H1 (cell line): ENCODE data around the gene MYO9A. TPM values are rescaled to one million over a fixed set of nuclear protein-coding genes. Genes with fewer than 3 reads are reported as not detected.

Experiments used
- CTCF ChIA-PET: fragments of 300-600 bp; sonication (Branson Sonifier 250); formaldehyde crosslinking; loops from one replicate; lab custom pipeline; 2021; ENCODE audit not compliant: partially characterized antibody; lab: Charles Lee
- POLR2A ChIA-PET: fragments of 300-600 bp; sonication (Branson Sonifier 250); formaldehyde crosslinking; loops from one replicate; lab custom pipeline; 2021; ENCODE audit warnings: inconsistent platforms; ENCODE audit not compliant: partially characterized antibody; lab: Charles Lee
- DNase-seq, 2 experiments: peaks; one replicate each; pipeline versions ENCODE4 v3.0.0 to v3.0.0-alpha.2; 2010 to 2022; ENCODE audit warnings: low spot score in 2 of 2, low read depth in 1 of 2, mixed read lengths in 1 of 2
- FAIRE-seq: peaks from 2 replicates; lab custom pipeline; 2011; peaks lifted over from hg19 to GRCh38; lab: Jason Lieb, UNC
- H2AFZ ChIP-seq: 2 replicates; pipeline ENCODE4 v1.8.1; 2012; ENCODE audit warnings: low read length, inconsistent platforms
- H2AK5ac ChIP-seq: 2 replicates; pipeline ENCODE4 v1.6.1; 2013; ENCODE audit warnings: low read depth, low read length
- H2BK120ac ChIP-seq: replicated peaks from 2 replicates; pipeline ENCODE3; 2013; ENCODE audit warnings: low read depth, low read length, inconsistent platforms
- H2BK12ac ChIP-seq: 2 replicates; pipeline ENCODE4 v1.6.1; 2013; ENCODE audit warnings: low read depth, low read length
- H2BK15ac ChIP-seq: 2 replicates; pipeline ENCODE4 v1.6.1; 2013; ENCODE audit warnings: low read length
- H2BK20ac ChIP-seq: 2 replicates; pipeline ENCODE4 v1.6.1; 2013; ENCODE audit warnings: low read length
- H2BK5ac ChIP-seq: 2 replicates; pipeline ENCODE4 v1.6.1; 2013; ENCODE audit warnings: low read depth, low read length
- H3K14ac ChIP-seq: 2 replicates; pipeline ENCODE4 v1.6.1; 2013; ENCODE audit warnings: inconsistent platforms; ENCODE audit not compliant: insufficient read length
- H3K18ac ChIP-seq: 2 replicates; pipeline ENCODE4 v1.6.1; 2013; ENCODE audit warnings: low read length; ENCODE audit errors: extremely low read depth
- H3K23ac ChIP-seq: 2 replicates; pipeline ENCODE4 v1.6.1; 2013; ENCODE audit warnings: inconsistent platforms; ENCODE audit not compliant: insufficient read length
- H3K23me2 ChIP-seq: 2 replicates; pipeline ENCODE4 v1.6.1; 2013; ENCODE audit warnings: low read depth, low read length
- H3K27ac ChIP-seq: 2 replicates; pipeline ENCODE4 v1.6.1; 2011; ENCODE audit warnings: low read depth, low read length, inconsistent platforms
- H3K27me3 ChIP-seq, 4 experiments: replicated peaks in 1 of 4; 1 replicate in 1 of 4; 2 replicates in 3 of 4; pipeline versions ENCODE4 v1.6.1 to v1.8.1; 2011 to 2013; ENCODE audit warnings: low read length in 3 of 4, mild to moderate bottlenecking in 3 of 4, inconsistent platforms in 2 of 4, mixed read lengths in 2 of 4, moderate library complexity in 1 of 4; ENCODE audit not compliant: control insufficient read depth in 3 of 4, insufficient read depth in 3 of 4; ENCODE audit errors: extremely low read depth in 1 of 4
- H3K36me3 ChIP-seq, 4 experiments: 2 replicates each; pipeline versions ENCODE4 v1.6.1 to v1.8.1; 2011 to 2013; ENCODE audit warnings: mild to moderate bottlenecking in 4 of 4, low read length in 3 of 4, moderate library complexity in 2 of 4, control low read depth in 1 of 4, inconsistent platforms in 1 of 4; ENCODE audit not compliant: insufficient read depth in 4 of 4, control insufficient read depth in 2 of 4
- H3K4ac ChIP-seq: replicated peaks from 2 replicates; pipeline ENCODE3; 2013; ENCODE audit warnings: low read length, low read depth, mixed read lengths, inconsistent platforms; ENCODE audit not compliant: insufficient read length
- H3K4me1 ChIP-seq, 4 experiments: replicated peaks in 1 of 4; 1 replicate in 1 of 4; 2 replicates in 3 of 4; pipeline versions ENCODE4 v1.6.1 to v1.8.1; 2011 to 2013; ENCODE audit warnings: low read length in 3 of 4, inconsistent platforms in 2 of 4, mixed read lengths in 1 of 4; ENCODE audit not compliant: insufficient read depth in 4 of 4, control insufficient read depth in 3 of 4
- H3K4me2 ChIP-seq, 2 experiments: 2 replicates each; pipeline versions ENCODE4 v1.6.1 to v1.8.1; 2011 to 2013; ENCODE audit warnings: low read depth in 2 of 2, low read length in 2 of 2, control low read depth in 1 of 2, inconsistent platforms in 1 of 2, mild to moderate bottlenecking in 1 of 2; ENCODE audit not compliant: insufficient read depth in 1 of 2
- H3K4me3 ChIP-seq, 4 experiments: fragments of 200-600, 300-600 bp in 1 of 4; sonication (generic), shearing (Covaris generic), sonication (Bioruptor Twin) in 1 of 4; 2 replicates each; pipeline versions ENCODE4 v1.5.1 to v1.8.1; 2011 to 2016; ENCODE audit warnings: low read length in 4 of 4, low read depth in 3 of 4, control low read depth in 2 of 4, inconsistent platforms in 2 of 4, mild to moderate bottlenecking in 2 of 4, mixed read lengths in 1 of 4, moderate library complexity in 1 of 4; ENCODE audit not compliant: insufficient read depth in 2 of 4; ENCODE audit errors: extremely low read depth in 1 of 4
- H3K56ac ChIP-seq: replicated peaks from 2 replicates; pipeline ENCODE3; 2013; ENCODE audit warnings: low read depth, mild to moderate bottlenecking, mixed read lengths, low read length, inconsistent platforms; ENCODE audit not compliant: insufficient read length
- H3K79me1 ChIP-seq: 2 replicates; pipeline ENCODE4 v1.6.1; 2013; ENCODE audit warnings: low read depth, low read length, control low read depth
- H3K79me2 ChIP-seq, 2 experiments: 2 replicates each; pipeline versions ENCODE4 v1.6.1 to v1.8.1; 2012 to 2013; ENCODE audit warnings: low read length in 2 of 2, mild to moderate bottlenecking in 2 of 2, inconsistent platforms in 1 of 2; ENCODE audit not compliant: insufficient read depth in 2 of 2, control insufficient read depth in 1 of 2
- H3K9ac ChIP-seq, 4 experiments: replicated peaks in 1 of 4; 1 replicate in 1 of 4; 2 replicates in 3 of 4; pipeline versions ENCODE4 v1.6.1 to v1.8.1; 2011 to 2013; ENCODE audit warnings: low read depth in 3 of 4, low read length in 3 of 4, control low read depth in 2 of 4, mild to moderate bottlenecking in 2 of 4, moderate library complexity in 2 of 4, inconsistent platforms in 1 of 4; ENCODE audit errors: extremely low read depth in 1 of 4
- H3K9me3 ChIP-seq, 2 experiments: 2 replicates each; pipeline versions ENCODE4 v1.6.1 to v1.8.1; 2012 to 2013; ENCODE audit warnings: mild to moderate bottlenecking in 2 of 2, moderate library complexity in 2 of 2, control low read depth in 1 of 2, inconsistent platforms in 1 of 2, low read depth in 1 of 2, low read length in 1 of 2, mixed read lengths in 1 of 2; ENCODE audit not compliant: insufficient read depth in 2 of 2
- H4K20me1 ChIP-seq, 2 experiments: replicated peaks in 1 of 2; 2 replicates each; pipeline versions ENCODE3 to v1.8.1; 2011 to 2013; ENCODE audit warnings: inconsistent platforms in 2 of 2, low read length in 2 of 2, mild to moderate bottlenecking in 1 of 2; ENCODE audit not compliant: insufficient read depth in 2 of 2, control insufficient read depth in 1 of 2
- H4K5ac ChIP-seq: 2 replicates; pipeline ENCODE4 v1.6.1; 2013; ENCODE audit warnings: low read length, low read depth, mixed read lengths, inconsistent platforms; ENCODE audit not compliant: insufficient read length
- H4K8ac ChIP-seq: 2 replicates; pipeline ENCODE4 v1.8.0; 2013; ENCODE audit warnings: mild to moderate bottlenecking, moderate library complexity, low read length, inconsistent platforms; ENCODE audit not compliant: insufficient read depth; ENCODE audit errors: extremely low read depth
- H4K91ac ChIP-seq: replicated peaks from 2 replicates; pipeline ENCODE3; 2013; ENCODE audit warnings: low read length, mixed read lengths, inconsistent platforms; ENCODE audit not compliant: insufficient read length
- BACH1 ChIP-seq: IDR thresholded peaks from 2 replicates; pipeline ENCODE4 v1.6.1; 2012; ENCODE audit warnings: low read length, improper control_type of control experiment
- CBX5 ChIP-seq: fragments of 300-800, 300-1000 bp; sonication (generic); IDR thresholded peaks from 2 replicates; pipeline ENCODE4 v1.7.1; 2016; ENCODE audit warnings: antibody characterized with exemption, low read length, low read depth
- MAX ChIP-seq: IDR thresholded peaks from 2 replicates; pipeline ENCODE4 v1.6.1; 2012; ENCODE audit warnings: inconsistent platforms
- NANOG ChIP-seq: IDR thresholded peaks from 2 replicates; pipeline ENCODE4 v1.6.1; 2011; ENCODE audit warnings: low read length, low read depth, mild to moderate bottlenecking, inconsistent platforms; ENCODE audit not compliant: insufficient read depth, poor library complexity, severe bottlenecking
- SAP30 ChIP-seq: fragments of 300-600 bp; sonication (generic); IDR thresholded peaks from 2 replicates; pipeline ENCODE4 v1.7.1; 2012; ENCODE audit warnings: low read length, moderate library complexity, mild to moderate bottlenecking, inconsistent platforms; ENCODE audit not compliant: insufficient read depth, insufficient replicate concordance
- SIN3A ChIP-seq, 2 experiments: IDR thresholded peaks in 1 of 2; conservative IDR thresholded peaks in 1 of 2; 2 replicates each; pipeline ENCODE4 v1.6.1; 2011 to 2012; ENCODE audit warnings: low read length in 2 of 2, improper control_type of control experiment in 1 of 2, low read depth in 1 of 2, mild to moderate bottlenecking in 1 of 2
- SIRT6 ChIP-seq: IDR thresholded peaks from one replicate; pipeline ENCODE4 v1.7.1; 2012; ENCODE audit warnings: low read length, inconsistent platforms
- SIX5 ChIP-seq: IDR thresholded peaks from 2 replicates; pipeline ENCODE4 v1.6.1; 2011; ENCODE audit warnings: mild to moderate bottlenecking, low read depth, low read length
- TAF1 ChIP-seq: IDR thresholded peaks from 2 replicates; pipeline ENCODE4 v1.6.1; 2011; ENCODE audit warnings: mild to moderate bottlenecking, low read depth, low read length
- TAF7 ChIP-seq: optimal IDR thresholded peaks from 2 replicates; pipeline ENCODE3; 2011; ENCODE audit warnings: low read depth, mild to moderate bottlenecking, inconsistent platforms, low read length, moderate library complexity, borderline replicate concordance
- WGBS, 2 experiments: shearing (Covaris generic) in 1 of 2; methylation state at CpG; one replicate each; pipeline versions ENCODE4 v1.1.6 to v1.1.7; 2013 to 2015; ENCODE audit warnings: low lambda C conversion rate in 2 of 2, mixed read lengths in 2 of 2, inconsistent platforms in 1 of 2, low coverage in 1 of 2, missing lambda C conversion rate in 1 of 2; ENCODE audit not compliant: insufficient replicate concordance in 2 of 2, insufficient coverage in 1 of 2, insufficient read length in 1 of 2; ENCODE audit errors: extremely low coverage in 1 of 2, missing lambda C conversion rate in 1 of 2; 5-methylcytosine and 5-hydroxymethylcytosine counted together
- polyA plus RNA-seq, 7 experiments: library from polyadenylated mRNA; depleted of rRNA in 3 of 7; stranded (reverse) in 5 of 7; unstranded in 2 of 7; fragments of >200 nt in 5 of 7; fragments of 200-250 nt in 2 of 7; gene quantifications; 1 replicate in 5 of 7; 2 replicates in 1 of 7; 4 replicates in 1 of 7; pipeline versions ENCODE4 v1.2.1 to v1.2.3, GENCODE V29; 2011 to 2013; ENCODE audit warnings: missing spikeins in 2 of 7, mixed read lengths in 2 of 7
- total RNA-seq: library from RNA; stranded (reverse); fragmentation: NEBNext Ultra II Directional; extraction: Animal tissue kit (Norgen Biotek cat#: 25700); gene quantifications from 2 replicates; pipeline ENCODE4 v1.2.1, GENCODE V29; 2021

Gene MYO9A
- total and polyA plus RNA-seq, 2 of the 8 experiments (the other 6 are each of a cell fraction or from before 2014, with no cell fraction given): 3.9 to 26.0 TPM

- Histone ChIP-seq H3K9me3 (no peaks in the 10 kb centered on the region), H4K8ac (peak overlapping the region; percentile 40; the same call in 1 of the 2 replicates), H3K23ac (no peak overlapping the region), H3K9ac (no peak overlapping the region), H3K14ac (no peak overlapping the region), H2BK120ac (peak overlapping the region; percentile 27), H3K18ac (peak overlapping the region; percentile 78), H2BK20ac (peak overlapping the region; percentile 100), H2AK5ac (peak overlapping the region; percentile 100; the same call in 1 of the 2 replicates), H3K27me3 (no peaks in the 10 kb centered on the region), H3K27ac (no peak overlapping the region), H4K5ac (no peak overlapping the region), H3K4me1 (peaks cover 8 to 29% (median 22%) of the 10 kb centered on the region in 4 experiments), H2BK12ac (peak overlapping the region; percentile 99; the same call in 1 of the 2 replicates), H2AFZ (0 out of 2 replicates have a peak overlapping the region, but pooled peaks have one; percentile 13), H3K56ac (no peak overlapping the region), H4K20me1 (no peaks in the 10 kb centered on the region), H3K4ac (peak overlapping the region; percentile 61), H2BK5ac (peak overlapping the region; percentile 93; the same call in 1 of the 2 replicates), H2BK15ac (peak overlapping the region; percentile 99), H3K79me1 (no peaks in the 10 kb centered on the region), H3K23me2 (peaks cover 4% of the 10 kb centered on the region; the same call in 1 of the 2 replicates), H3K4me3 (0 out of 8 replicates have a peak overlapping the region, but pooled peaks of 1 of the 4 experiments have one; percentile 51), H3K4me2 (peak overlapping the region; percentile 59 to 63), H3K36me3 (no peaks in the 10 kb centered on the region), H3K79me2 (no peaks in the 10 kb centered on the region), H4K91ac (peak overlapping the region; percentile 26)
- no peak for FAIRE-seq
- CTCF ChIA-PET: interaction anchor here (1.1 to 2.2 kb wide), 4 partner anchors 27 to 348 kb away, joined by 3 to 8 read pairs (median 4); no protein-coding TSS in a partner anchor
- 87% methylated on average over 18 of the region's 18 CpGs; no CpG with 5 or more reads in 1 of the 2 experiments for WGBS, 2 experiments
- POLR2A ChIA-PET: interaction anchor here (1.3 kb wide), 1 partner anchor 21 kb away, joined by 3 read pairs; no protein-coding TSS in a partner anchor
- DNase-seq: no peak
- no peak for TF ChIP-seq NANOG
- no peak for TF ChIP-seq SIN3A (conservative IDR thresholded peaks at IDR 0.05 in 1 of 2, IDR thresholded peaks at IDR 0.05 in 1 of 2; ENCODE audit: low read depth in 1 of 2, low read length in 2 of 2)
- no peak for TF ChIP-seq TAF7
- no peak for TF ChIP-seq SAP30
- no peak for TF ChIP-seq TAF1
- TF ChIP-seq BACH1: no peak
- TF ChIP-seq SIX5: no peak
- TF ChIP-seq SIRT6: no peak
- no peak for TF ChIP-seq MAX
- TF ChIP-seq CBX5: no peak
These were observed 309.5 kb downstream of the MYO9A start for GRCh38 chr15:71808311-71809020.
